Measurements from ENCODE around the gene ID2.

DNA sequence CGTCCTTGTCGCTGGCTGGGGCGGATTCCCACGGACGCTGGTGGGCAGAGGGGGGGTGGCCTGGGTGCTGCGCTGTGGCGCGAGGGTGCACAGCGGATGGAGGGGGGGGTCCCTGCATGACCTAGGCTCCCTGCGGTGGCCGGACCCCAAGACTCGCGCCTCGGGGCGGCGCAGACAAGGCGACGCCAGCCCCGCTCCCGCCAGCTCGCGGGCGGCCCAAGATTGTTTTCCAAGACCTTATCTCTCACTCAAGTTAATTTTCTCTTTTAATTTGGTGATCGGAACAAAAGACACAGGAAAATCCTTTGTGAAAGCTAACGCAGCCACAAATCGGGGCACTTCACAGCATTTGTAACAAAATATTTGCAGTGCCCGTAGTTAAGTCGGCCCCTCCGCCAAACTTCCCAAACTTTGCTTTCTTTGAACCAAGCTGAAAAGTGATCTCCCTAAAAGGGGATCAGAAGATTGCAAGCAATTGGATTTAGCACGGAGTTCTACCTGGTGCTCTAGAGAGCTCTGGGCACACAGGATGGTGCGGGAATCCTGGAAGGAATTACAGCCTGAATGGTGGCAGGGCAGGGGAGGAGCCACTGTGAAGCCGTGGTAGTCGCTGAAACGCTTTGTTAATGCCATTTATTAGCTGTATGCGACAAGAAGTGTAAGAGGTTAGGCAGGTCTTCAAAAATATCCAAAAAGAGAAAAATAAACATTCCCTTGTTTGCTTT lies 4.8 kb upstream of the ID2 start:
- TF ChIP-seq, protein P1, sequence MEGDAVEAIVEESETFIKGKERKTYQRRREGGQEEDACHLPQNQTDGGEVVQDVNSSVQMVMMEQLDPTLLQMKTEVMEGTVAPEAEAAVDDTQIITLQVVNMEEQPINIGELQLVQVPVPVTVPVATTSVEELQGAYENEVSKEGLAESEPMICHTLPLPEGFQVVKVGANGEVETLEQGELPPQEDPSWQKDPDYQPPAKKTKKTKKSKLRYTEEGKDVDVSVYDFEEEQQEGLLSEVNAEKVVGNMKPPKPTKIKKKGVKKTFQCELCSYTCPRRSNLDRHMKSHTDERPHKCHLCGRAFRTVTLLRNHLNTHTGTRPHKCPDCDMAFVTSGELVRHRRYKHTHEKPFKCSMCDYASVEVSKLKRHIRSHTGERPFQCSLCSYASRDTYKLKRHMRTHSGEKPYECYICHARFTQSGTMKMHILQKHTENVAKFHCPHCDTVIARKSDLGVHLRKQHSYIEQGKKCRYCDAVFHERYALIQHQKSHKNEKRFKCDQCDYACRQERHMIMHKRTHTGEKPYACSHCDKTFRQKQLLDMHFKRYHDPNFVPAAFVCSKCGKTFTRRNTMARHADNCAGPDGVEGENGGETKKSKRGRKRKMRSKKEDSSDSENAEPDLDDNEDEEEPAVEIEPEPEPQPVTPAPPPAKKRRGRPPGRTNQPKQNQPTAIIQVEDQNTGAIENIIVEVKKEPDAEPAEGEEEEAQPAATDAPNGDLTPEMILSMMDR (IDR thresholded peaks at IDR 0.05): no peak
- no peak for TF ChIP-seq POLR2A (IDR thresholded peaks at IDR 0.05)
- no peak for TF ChIP-seq POLR2AphosphoS5 (IDR thresholded peaks at IDR 0.05)
